Fibroblast of lung (primary cell): ENCODE measurements around the gene SCYGR1.

Source experiments
- EZH2 ChIP-seq: IDR thresholded peaks from 2 replicates; pipeline ENCODE4 v1.5.1; 2012; ENCODE audit warnings: low read length, control low read depth, mild to moderate bottlenecking; ENCODE audit errors: missing control alignments
- TF ChIP-seq, protein P1 (sequence below), 2 donors: IDR thresholded peaks in 1 of 2; conservative IDR thresholded peaks in 1 of 2; 1 replicate in 1 of 2; 2 replicates in 1 of 2; pipeline ENCODE4 v1.5.1; 2011 to 2012; ENCODE audit warnings: low read length in 2 of 2, control low read depth in 1 of 2, inconsistent platforms in 1 of 2, low read depth in 1 of 2, mild to moderate bottlenecking in 1 of 2

DNA sequence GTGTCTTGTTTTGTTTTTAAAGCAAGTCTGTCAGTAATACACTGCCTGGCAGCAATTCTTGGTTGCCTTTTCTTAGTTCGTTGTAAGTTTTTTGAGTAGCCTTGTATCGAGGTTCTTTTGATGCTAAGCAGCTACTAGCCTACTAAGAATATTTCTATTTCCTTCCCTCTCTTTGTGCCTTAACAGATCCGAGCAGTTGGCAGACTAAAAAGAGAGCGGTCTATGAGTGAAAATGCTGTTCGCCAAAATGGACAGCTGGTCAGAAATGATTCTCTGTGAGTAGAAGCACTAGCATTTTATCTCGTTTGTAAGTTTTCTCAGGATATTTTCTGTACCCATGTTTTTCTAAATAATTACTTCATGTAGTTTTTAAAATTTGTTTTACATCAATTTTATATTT, 47.6 kb downstream of the SCYGR1 start:
- no peak for TF ChIP-seq EZH2
- TF ChIP-seq, protein P1, sequence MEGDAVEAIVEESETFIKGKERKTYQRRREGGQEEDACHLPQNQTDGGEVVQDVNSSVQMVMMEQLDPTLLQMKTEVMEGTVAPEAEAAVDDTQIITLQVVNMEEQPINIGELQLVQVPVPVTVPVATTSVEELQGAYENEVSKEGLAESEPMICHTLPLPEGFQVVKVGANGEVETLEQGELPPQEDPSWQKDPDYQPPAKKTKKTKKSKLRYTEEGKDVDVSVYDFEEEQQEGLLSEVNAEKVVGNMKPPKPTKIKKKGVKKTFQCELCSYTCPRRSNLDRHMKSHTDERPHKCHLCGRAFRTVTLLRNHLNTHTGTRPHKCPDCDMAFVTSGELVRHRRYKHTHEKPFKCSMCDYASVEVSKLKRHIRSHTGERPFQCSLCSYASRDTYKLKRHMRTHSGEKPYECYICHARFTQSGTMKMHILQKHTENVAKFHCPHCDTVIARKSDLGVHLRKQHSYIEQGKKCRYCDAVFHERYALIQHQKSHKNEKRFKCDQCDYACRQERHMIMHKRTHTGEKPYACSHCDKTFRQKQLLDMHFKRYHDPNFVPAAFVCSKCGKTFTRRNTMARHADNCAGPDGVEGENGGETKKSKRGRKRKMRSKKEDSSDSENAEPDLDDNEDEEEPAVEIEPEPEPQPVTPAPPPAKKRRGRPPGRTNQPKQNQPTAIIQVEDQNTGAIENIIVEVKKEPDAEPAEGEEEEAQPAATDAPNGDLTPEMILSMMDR (conservative IDR thresholded peaks at IDR 0.05 in 1 of 2, IDR thresholded peaks at IDR 0.05 in 1 of 2; ENCODE audit: low read depth in 1 of 2, low read length in 2 of 2): no peak
